IMR-90 (cell line): Measurements from ENCODE around the gene ZSWIM5. TPM values are rescaled to one million over a fixed set of nuclear protein-coding genes. Genes with fewer than 3 reads are reported as not detected.

Experiments used
- ATAC-seq: fragments of 200-7000 bp; cut with Tn5 transposase; 2 replicates; pipeline ENCODE4 v1.9.1; 2020; ENCODE audit warnings: low read depth, mild to moderate bottlenecking, moderate library complexity
- BruUV-seq: library from RNA; stranded (reverse); fragments of 400-500 nt; replicated peaks from 2 replicates; lab custom pipeline; 2021; lab: Mats Ljungman, UMichigan
- CTCF ChIA-PET: fragments of 300-600 bp; formaldehyde crosslinking; extraction: SDS; loops from one replicate; lab custom pipeline; 2021; ENCODE audit warnings: antibody characterized with exemption; lab: Yijun Ruan, JAX
- POLR2A ChIA-PET: fragments of 300-600 bp; sonication (Branson Sonifier 250); formaldehyde crosslinking; loops from one replicate; lab custom pipeline; 2022; ENCODE audit warnings: antibody characterized with exemption; ENCODE audit not compliant: unreplicated experiment; lab: Charles Lee
- DNase-seq: peaks from one replicate; pipeline ENCODE4 v3.0.0; 2013
- H2AFZ ChIP-seq: replicated peaks from 2 replicates; pipeline ENCODE3; 2013; ENCODE audit warnings: low read length, mild to moderate bottlenecking; ENCODE audit not compliant: poor library complexity
- H2AK5ac ChIP-seq: 2 replicates; pipeline ENCODE4 v1.6.1; 2013; ENCODE audit warnings: low read depth, low read length, inconsistent platforms
- H2AK9ac ChIP-seq: replicated peaks from 2 replicates; pipeline ENCODE3; 2013; ENCODE audit warnings: mild to moderate bottlenecking, low read depth, low read length, moderate library complexity; ENCODE audit not compliant: poor library complexity
- H2BK120ac ChIP-seq: 2 replicates; pipeline ENCODE4 v1.6.1; 2013; ENCODE audit warnings: low read depth, low read length, inconsistent platforms
- H2BK15ac ChIP-seq: 3 replicates; pipeline ENCODE4 v1.6.1; 2013; ENCODE audit warnings: low read depth, low read length, inconsistent platforms
- H2BK20ac ChIP-seq: 2 replicates; pipeline ENCODE4 v1.6.1; 2013; ENCODE audit warnings: low read depth, mild to moderate bottlenecking, inconsistent platforms, low read length, moderate library complexity
- H2BK5ac ChIP-seq: 2 replicates; pipeline ENCODE4 v1.6.1; 2013; ENCODE audit warnings: mild to moderate bottlenecking, low read depth, low read length, inconsistent platforms; ENCODE audit not compliant: poor library complexity, severe bottlenecking
- H3K14ac ChIP-seq: replicated peaks from 2 replicates; pipeline ENCODE4 v1.6.1; 2013; ENCODE audit warnings: low read depth, low read length, inconsistent platforms
- H3K18ac ChIP-seq: 2 replicates; pipeline ENCODE4 v1.6.1; 2013; ENCODE audit warnings: low read depth, low read length, control low read depth
- H3K23ac ChIP-seq: 2 replicates; pipeline ENCODE4 v1.6.1; 2013; ENCODE audit warnings: low read depth, low read length, inconsistent platforms
- H3K27ac ChIP-seq: 2 replicates; pipeline ENCODE4 v1.5.1; 2013; ENCODE audit warnings: mild to moderate bottlenecking, control low read depth, low read length; ENCODE audit not compliant: insufficient read depth
- H3K27me3 ChIP-seq: 2 replicates; pipeline ENCODE4 v1.6.1; 2013; ENCODE audit warnings: low read length; ENCODE audit not compliant: control insufficient read depth, insufficient read depth
- H3K36me3 ChIP-seq: 2 replicates; pipeline ENCODE4 v1.6.1; 2013; ENCODE audit warnings: low read length, mixed read lengths; ENCODE audit not compliant: control insufficient read depth, insufficient read depth
- H3K4ac ChIP-seq: 2 replicates; pipeline ENCODE4 v1.6.1; 2013; ENCODE audit warnings: low read depth, low read length, inconsistent platforms
- H3K4me1 ChIP-seq: 2 replicates; pipeline ENCODE4 v1.6.1; 2013; ENCODE audit warnings: low read length, mixed read lengths; ENCODE audit not compliant: control insufficient read depth, insufficient read depth
- H3K4me2 ChIP-seq: 2 replicates; pipeline ENCODE4 v1.6.1; 2013; ENCODE audit warnings: low read depth, mild to moderate bottlenecking, control low read depth, low read length, moderate library complexity
- H3K4me3 ChIP-seq: 2 replicates; pipeline ENCODE4 v1.5.1; 2013; ENCODE audit warnings: low read depth, mild to moderate bottlenecking, control low read depth, low read length, moderate library complexity; ENCODE audit not compliant: insufficient read depth
- H3K56ac ChIP-seq: 2 replicates; pipeline ENCODE4 v1.6.1; 2013; ENCODE audit warnings: low read length, inconsistent platforms; ENCODE audit not compliant: insufficient read depth; ENCODE audit errors: extremely low read depth
- H3K79me1 ChIP-seq, 2 experiments: 2 replicates each; pipeline ENCODE4 v1.6.1; 2013; ENCODE audit warnings: low read length in 2 of 2, inconsistent platforms in 1 of 2, low read depth in 1 of 2
- H3K9ac ChIP-seq: 2 replicates; pipeline ENCODE4 v1.6.1; 2013; ENCODE audit warnings: low read depth, low read length, control low read depth
- H3K9me1 ChIP-seq: 2 replicates; pipeline ENCODE4 v1.6.1; 2013; ENCODE audit warnings: low read length, inconsistent platforms; ENCODE audit not compliant: insufficient read depth
- H3K9me3 ChIP-seq: 2 replicates; pipeline ENCODE4 v1.6.1; 2013; ENCODE audit warnings: low read length; ENCODE audit not compliant: control insufficient read depth, insufficient read depth
- H4K20me1 ChIP-seq: 2 replicates; pipeline ENCODE4 v1.6.1; 2013; ENCODE audit warnings: low read length, inconsistent platforms; ENCODE audit not compliant: insufficient read depth
- H4K5ac ChIP-seq: 2 replicates; pipeline ENCODE4 v1.6.1; 2013; ENCODE audit warnings: mild to moderate bottlenecking, low read depth, low read length, control low read depth
- H4K8ac ChIP-seq, 2 experiments: 2 replicates each; pipeline ENCODE4 v1.6.1; 2013; ENCODE audit warnings: low read depth in 2 of 2, low read length in 2 of 2, control low read depth in 1 of 2, inconsistent platforms in 1 of 2
- H4K91ac ChIP-seq: 2 replicates; pipeline ENCODE4 v1.6.1; 2013; ENCODE audit warnings: low read depth, low read length, inconsistent platforms; ENCODE audit not compliant: insufficient read depth
- CEBPB ChIP-seq: IDR thresholded peaks from 2 replicates; pipeline ENCODE4 v1.6.1; 2012; ENCODE audit warnings: low read depth, low read length, improper control_type of control experiment
- RFX5 ChIP-seq: IDR thresholded peaks from 2 replicates; pipeline ENCODE4 v1.8.0; 2012; ENCODE audit warnings: low read depth, mild to moderate bottlenecking, low read length, moderate library complexity
- SMC3 ChIP-seq: fragments of 150-350 bp; IDR thresholded peaks from 2 replicates; pipeline ENCODE4 v1.6.1; 2016; ENCODE audit warnings: low read depth, mild to moderate bottlenecking, antibody characterized with exemption, low read length, moderate library complexity
- WGBS, 2 experiments: methylation state at CpG; one replicate each; pipeline versions ENCODE4 v1.1.5 to v1.1.7; 2013; ENCODE audit warnings: missing lambda C conversion rate in 2 of 2; ENCODE audit not compliant: insufficient read length in 1 of 2; ENCODE audit errors: extremely low coverage in 2 of 2; 5-methylcytosine and 5-hydroxymethylcytosine counted together
- dilution Hi-C: fragments of 300-500 bp; cut with HindIII; formaldehyde crosslinking; loops from one replicate; pipeline ENCODE4 v1.14.3; 2018; ENCODE audit warnings: low sequenced_read_pairs; ENCODE audit not compliant: unreplicated experiment
- in situ Hi-C: fragments of 300-500 bp; cut with MboI; formaldehyde crosslinking; loops from 3 replicates; pipeline ENCODE4 v1.14.3; 2019; ENCODE audit warnings: low sequenced_read_pairs, inconsistent platforms, mixed read lengths
- intact Hi-C: fragments of 100-400 bp; cut with micrococcal nuclease; formaldehyde crosslinking; loops from 2 replicates; pipeline ENCODE4 v1.10.0; 2022
- polyA plus RNA-seq, 3 experiments: library from polyadenylated mRNA; depleted of rRNA; stranded (reverse); fragments of >200 nt; gene quantifications; 2 replicates each; pipeline ENCODE4 v1.2.3, GENCODE V29; 2012; ENCODE audit warnings: low replicate concordance in 1 of 3
- total RNA-seq: library from RNA; depleted of rRNA; stranded (reverse); fragments of >200 nt; gene quantifications from 2 replicates; pipeline ENCODE4 v1.2.3, GENCODE V29; 2012

ZSWIM5 gene
- total and polyA plus RNA-seq, 2 of the 4 experiments (the other 2 are of a cell fraction): under 0.01 to 0.03 TPM

DNA sequence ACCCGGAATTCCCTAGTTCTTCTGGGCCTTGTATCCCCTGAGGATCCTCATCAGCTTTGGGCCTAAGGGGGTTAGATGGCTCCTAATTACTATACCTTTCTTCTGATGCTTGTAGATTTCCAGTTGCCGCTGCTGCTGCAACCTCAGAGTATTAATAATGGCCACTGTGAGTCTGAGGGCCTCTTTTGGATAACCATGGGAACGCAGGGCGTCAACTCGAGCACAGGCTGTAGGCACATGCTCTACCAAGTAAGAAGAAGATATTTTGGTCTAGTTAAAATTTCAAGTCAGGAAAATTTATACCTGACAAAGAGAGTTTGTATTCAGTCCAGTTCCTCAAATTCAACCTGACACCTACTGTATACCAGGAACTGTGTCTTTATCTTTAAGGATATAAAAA, 166.1 kb downstream of the ZSWIM5 start:
- H3K18ac ChIP-seq: no peak overlapping the region
- ChIA-PET POLR2A (no interaction called here), CTCF (no interaction called here)
- no peak overlapping the region for H3K56ac ChIP-seq
- no peaks in the 10 kb centered on the region for H3K9me1 ChIP-seq
- no peaks in the 10 kb centered on the region for H4K20me1 ChIP-seq
- H2AK9ac ChIP-seq: no peak overlapping the region
- H2BK20ac ChIP-seq: no peak overlapping the region
- no peak overlapping the region for H3K27ac ChIP-seq
- H3K4me2 ChIP-seq: no peak overlapping the region
- intact Hi-C loops (no loop called here), dilution Hi-C loops (no loop called here), in situ Hi-C loops (no loop called here)
- H4K91ac ChIP-seq: no peak overlapping the region
- no peak overlapping the region for H3K14ac ChIP-seq
- no peak for TF ChIP-seq SMC3
- TF ChIP-seq CEBPB: no peak
- TF ChIP-seq RFX5: no peak
- H3K4me3 ChIP-seq: no peak overlapping the region
- no peak overlapping the region for H3K9ac ChIP-seq
- no peaks in the 10 kb centered on the region for H3K4me1 ChIP-seq
- no peaks in the 10 kb centered on the region for H3K36me3 ChIP-seq
- DNase-seq: no peak
- H2AK5ac ChIP-seq: no peak overlapping the region
- no peak overlapping the region for H3K23ac ChIP-seq
- no peaks in the 10 kb centered on the region for H3K79me1 ChIP-seq
- ATAC-seq: no peak
- H4K5ac ChIP-seq: no peak overlapping the region
- WGBS, 2 experiments: no CpG with 5 or more reads among the region's 5 CpGs
- peaks cover 7% of the 10 kb centered on the region for H3K27me3 ChIP-seq
- no peak overlapping the region for H2BK120ac ChIP-seq
- H2BK15ac ChIP-seq: no peak overlapping the region
- no peak overlapping the region for H2AFZ ChIP-seq
- no peak overlapping the region for H4K8ac ChIP-seq
- H3K4ac ChIP-seq: no peak overlapping the region
- no peaks in the 10 kb centered on the region for H3K9me3 ChIP-seq
- BruUV-seq: no TSS peak
- H2BK5ac ChIP-seq: no peak overlapping the region
